Neural progenitor cell (in vitro differentiated cells): Measurements from ENCODE around the gene OR2V2.

Source experiments
- EZH2 ChIP-seq: fragments of 200-600 bp; sonication (generic); IDR thresholded peaks from 2 replicates; pipeline ENCODE4 v1.6.1; 2017; ENCODE audit warnings: antibody characterized with exemption, mild to moderate bottlenecking, moderate library complexity
- TF ChIP-seq, protein P1 (sequence below): fragments of 200-600 bp; sonication (generic); IDR thresholded peaks from 2 replicates; pipeline ENCODE4 v1.5.1; 2017; ENCODE audit warnings: antibody characterized with exemption, mild to moderate bottlenecking

DNA sequence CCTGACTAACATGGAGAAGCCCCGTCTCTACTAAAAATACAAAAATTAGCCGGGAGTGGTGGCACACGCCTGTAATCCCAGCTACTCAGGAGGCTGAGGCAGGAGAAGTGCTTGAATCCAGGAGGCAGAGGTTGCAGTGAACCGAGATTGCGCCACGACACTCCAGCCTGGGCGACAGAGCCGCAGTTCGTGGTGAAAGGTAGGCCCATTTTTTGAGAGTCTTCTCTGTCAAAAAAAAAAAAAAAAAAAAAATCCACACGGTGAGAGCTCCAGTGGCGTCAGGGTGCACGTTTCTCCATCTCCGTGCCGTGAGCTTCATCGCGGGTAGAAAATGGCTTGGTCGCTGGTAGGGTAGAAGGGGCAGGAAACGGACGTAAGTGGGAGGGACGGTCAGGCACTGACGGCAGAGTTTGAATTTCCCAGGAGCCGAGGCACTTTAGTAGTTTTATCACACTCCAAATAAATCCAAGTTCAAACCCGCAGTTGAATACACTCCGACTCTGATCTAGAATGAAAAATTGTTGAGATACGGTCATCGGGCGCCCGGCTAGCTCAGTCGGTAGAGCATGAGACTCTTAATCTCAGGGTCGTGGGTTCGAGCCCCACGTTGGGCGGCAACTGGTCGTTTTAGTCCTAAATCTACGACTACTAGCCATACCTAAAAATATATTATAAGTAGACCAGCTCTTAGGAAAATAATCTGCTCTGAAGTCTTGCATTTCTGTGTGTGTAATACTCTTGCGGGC is 60.0 kb downstream of the OR2V2 start:
- TF ChIP-seq, protein P1, sequence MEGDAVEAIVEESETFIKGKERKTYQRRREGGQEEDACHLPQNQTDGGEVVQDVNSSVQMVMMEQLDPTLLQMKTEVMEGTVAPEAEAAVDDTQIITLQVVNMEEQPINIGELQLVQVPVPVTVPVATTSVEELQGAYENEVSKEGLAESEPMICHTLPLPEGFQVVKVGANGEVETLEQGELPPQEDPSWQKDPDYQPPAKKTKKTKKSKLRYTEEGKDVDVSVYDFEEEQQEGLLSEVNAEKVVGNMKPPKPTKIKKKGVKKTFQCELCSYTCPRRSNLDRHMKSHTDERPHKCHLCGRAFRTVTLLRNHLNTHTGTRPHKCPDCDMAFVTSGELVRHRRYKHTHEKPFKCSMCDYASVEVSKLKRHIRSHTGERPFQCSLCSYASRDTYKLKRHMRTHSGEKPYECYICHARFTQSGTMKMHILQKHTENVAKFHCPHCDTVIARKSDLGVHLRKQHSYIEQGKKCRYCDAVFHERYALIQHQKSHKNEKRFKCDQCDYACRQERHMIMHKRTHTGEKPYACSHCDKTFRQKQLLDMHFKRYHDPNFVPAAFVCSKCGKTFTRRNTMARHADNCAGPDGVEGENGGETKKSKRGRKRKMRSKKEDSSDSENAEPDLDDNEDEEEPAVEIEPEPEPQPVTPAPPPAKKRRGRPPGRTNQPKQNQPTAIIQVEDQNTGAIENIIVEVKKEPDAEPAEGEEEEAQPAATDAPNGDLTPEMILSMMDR: no peak
- TF ChIP-seq EZH2: no peak
